GM18909 (cell line): ENCODE measurements around the gene TRIO.

Source experiments
- ATAC-seq: cut with Tn5 transposase; IDR thresholded peaks from one replicate; pipeline ENCODE4 v1.9.1; 2021; ENCODE audit warnings: mild to moderate bottlenecking; ENCODE audit not compliant: unreplicated experiment, poor library complexity

Gene TRIO

GRCh38 chr5:14486996-14487896 is 344.1 kb downstream of the TRIO start:
- ATAC-seq = no peak

GRCh38 chr5:14487897-14488570 is 344.9 kb downstream of the TRIO start:
- ATAC-seq = no peak

- ATAC-seq = no peak
These were observed 345.6 kb downstream of the TRIO start for GRCh38 chr5:14488709-14489108.

GRCh38 chr5:14489643-14490042 is 346.5 kb downstream of the TRIO start:
- no peak for ATAC-seq

- ATAC-seq = no peak
These were observed 347.2 kb downstream of the TRIO start for GRCh38 chr5:14490309-14490711.

DNA sequence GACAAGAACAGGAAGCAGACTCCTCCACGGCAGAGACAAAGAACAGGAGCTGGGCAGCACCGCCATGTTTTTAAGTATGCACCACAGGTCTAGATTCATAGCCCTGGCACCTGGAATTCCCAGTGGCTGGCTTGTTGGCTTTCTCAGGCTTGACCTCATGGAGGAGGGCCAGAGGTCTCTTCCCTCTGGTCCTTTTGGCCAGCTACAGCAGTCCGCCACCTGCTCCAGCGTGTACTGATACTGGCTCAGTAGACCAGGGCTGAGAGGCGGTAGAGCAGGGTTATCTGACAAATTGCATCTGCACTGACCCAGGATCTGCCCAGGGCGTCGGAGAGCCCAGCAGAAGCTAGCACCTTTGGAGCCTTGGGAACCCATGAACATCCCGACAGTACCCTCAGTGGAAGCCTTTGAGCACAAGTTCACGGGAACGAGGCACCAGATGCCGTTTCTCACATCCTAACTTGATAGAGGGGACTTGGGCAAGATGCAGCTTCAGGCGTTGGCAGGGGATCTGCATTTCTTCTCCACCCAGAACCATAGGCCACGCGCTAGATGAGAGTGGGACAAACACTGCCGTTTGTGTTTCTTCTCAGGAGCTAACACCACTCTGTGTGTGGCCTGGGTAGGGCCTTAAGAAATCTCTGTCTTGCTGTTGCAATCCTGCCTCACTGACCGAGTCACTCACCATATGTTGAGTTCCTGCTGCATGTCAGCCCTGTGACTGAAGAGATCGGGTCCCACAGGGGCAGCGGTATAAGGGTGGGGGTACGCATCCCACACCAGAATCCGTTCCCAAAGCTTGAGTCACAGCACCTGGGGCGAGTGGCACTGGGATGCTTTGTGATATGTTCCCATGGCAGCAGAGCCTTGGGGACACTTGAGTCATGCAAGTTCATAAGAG is 348.1 kb downstream of the TRIO start:
- ATAC-seq = no peak

- no peak for ATAC-seq
These were observed 349.3 kb downstream of the TRIO start for GRCh38 chr5:14492331-14492964.

DNA sequence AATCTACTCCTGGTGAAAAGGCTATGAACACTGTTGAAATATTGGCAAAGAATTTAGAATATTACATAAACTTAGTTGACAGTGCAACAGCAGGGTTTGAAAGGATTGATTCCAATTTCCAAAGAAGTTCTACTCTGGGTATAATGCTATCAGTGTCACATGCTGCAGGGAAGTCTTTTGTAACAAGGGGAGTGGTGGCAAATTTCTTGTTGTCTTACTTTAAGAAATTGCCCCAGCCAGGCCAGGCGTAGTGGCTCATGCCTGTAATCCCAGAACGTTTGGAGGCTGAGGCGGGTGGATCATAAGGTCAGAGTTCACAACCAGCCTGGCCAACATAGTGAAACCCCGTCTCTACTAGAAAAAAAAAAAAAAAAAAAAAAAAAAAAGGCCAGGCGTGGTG is 352.2 kb downstream of the TRIO start:
- ATAC-seq = no peak

DNA sequence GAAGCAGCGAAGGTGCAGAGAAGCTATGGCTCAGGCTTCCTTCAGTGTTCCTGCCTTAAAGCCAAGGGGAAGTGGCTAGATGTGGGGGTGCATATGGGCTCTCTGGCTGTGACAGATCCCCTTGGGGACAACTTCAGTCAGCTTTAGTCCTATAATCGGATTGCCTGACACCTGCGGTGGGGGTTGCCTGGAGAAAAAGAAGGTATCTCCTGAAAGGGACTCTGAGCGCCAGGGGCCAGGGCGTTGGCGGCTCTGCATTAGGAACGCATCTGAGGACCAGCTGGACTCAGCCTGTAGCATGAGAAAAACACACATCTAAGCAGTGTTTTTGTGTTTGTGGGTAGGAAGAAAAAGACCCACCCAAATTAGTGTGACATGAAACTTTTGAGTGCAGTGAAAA is 354.2 kb downstream of the TRIO start:
- no peak for ATAC-seq

DNA sequence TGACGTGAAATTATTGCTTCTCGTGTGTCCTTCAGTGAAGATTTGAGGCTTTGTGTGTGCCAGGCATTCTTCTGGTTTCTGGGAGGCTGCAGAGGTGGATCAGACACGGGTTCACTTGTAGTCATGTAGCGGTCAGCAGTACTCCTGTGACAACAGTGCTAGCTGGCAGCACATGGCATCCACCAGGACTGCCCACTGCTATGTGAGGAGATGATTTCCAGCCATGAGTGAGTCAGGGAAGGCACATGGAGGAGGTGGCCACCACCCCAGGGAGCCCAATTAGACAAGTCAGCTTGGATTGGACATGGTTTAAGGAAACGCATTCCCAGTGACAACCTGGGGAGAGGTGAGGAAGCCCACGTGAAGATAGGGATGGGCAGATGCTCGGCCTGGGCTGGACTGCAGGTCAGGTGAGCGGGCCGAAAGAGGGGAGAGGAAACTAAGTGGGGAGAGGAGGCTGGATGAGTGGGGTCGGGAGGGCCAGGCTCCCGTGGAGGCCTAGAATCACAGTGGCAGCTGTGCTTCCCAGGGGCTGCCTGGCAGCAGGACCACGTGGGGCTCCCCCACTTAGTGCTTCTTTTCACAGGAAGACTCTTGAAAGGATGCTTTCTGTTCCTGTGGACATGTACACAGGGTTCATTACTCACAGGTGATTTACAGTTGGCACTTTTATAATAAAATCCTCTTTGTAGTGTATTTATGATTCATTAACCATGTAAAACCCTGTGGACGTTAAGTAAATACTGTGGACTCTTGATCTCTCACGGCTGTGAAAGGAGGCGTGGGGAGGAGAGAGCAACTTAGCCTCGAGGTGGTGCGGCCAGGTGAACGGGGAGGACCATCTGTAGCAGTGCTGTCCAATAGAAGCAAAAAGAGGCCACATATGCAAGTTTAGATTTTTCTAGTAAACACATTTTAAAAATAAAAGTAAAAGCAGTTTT is 358.5 kb downstream of the TRIO start:
- ATAC-seq = no peak

- ATAC-seq = no peak
These were observed 359.1 kb downstream of the TRIO start for GRCh38 chr5:14502294-14502690.

GRCh38 chr5:14503017-14503680 is 360.0 kb downstream of the TRIO start:
- no peak for ATAC-seq

- no peak for ATAC-seq
These were observed 360.7 kb downstream of the TRIO start for GRCh38 chr5:14503681-14504331.

DNA sequence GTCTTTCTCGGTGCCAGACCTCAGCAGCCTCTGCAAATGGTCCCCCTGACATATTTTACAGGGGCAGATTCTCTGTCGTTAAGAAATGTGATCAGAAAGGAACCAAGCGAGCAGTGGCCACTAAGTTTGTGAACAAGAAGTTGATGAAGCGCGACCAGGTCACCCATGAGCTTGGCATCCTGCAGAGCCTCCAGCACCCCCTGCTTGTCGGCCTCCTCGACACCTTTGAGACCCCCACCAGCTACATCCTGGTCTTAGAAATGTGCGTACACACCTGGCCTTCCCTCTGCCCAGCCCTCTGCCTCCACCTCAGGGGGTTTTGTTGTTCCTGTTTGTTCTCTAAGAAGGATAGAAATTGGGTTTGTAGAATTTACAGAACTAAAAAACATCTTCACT is 361.2 kb downstream of the TRIO start:
- no peak for ATAC-seq

DNA sequence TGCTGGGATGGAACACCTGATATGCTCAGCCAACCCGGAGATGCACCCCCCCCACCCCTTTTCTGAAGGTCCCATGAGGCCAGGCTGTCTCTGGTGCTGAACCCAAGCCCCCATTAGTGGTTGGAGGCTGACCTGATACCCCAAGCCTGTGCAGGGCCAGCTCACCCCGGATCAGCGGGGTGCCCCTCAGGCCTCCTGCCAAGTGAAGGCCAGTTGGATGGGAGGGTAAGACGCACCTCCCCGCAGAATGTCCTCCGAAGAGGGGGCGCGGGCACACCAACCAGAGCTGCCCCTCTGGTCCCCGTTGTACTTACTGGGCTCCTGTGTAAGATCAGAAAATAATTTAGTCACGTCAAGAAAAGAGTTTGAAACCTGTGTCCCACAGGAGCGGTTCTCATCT is 361.7 kb downstream of the TRIO start:
- ATAC-seq = no peak

DNA sequence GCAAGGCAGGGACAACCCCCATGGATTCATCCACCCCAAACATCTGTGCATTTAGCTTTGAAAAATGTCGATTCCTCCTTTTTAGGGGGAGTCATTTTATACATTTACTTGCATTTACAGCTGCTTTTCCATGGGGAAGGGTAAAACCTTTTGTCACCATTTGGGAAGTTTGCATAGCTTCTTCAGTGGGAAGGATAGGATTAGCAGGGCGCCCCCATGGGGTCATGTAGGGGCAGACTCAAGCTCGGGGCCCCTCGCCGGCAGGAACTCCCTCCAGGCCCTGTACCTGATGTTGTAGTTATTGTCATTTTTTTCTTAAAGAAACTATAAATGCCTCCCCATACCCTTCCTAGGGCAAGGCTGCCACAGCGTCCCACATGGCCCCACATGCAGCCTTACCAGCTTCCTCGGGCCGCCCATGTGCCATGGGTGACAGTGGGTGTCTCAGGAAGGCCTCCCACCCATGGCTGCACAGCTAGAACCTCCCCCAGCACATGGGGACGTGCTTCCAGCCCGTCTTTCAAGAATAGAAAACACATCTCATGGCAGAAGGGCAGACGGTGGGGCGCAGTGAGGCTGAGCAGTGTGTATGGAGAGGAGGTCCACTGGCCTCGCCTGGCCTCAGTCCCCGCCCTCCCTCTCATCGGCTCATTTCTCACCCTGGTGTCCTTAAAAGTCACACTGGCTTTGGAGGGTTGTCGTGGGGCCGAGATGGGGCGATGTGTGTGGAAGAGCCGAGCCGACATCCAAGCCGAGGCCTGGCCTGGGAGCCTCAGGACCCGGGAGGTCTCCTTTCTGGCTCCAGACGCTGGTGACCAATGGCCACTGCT is 362.4 kb downstream of the TRIO start:
- no peak for ATAC-seq

DNA sequence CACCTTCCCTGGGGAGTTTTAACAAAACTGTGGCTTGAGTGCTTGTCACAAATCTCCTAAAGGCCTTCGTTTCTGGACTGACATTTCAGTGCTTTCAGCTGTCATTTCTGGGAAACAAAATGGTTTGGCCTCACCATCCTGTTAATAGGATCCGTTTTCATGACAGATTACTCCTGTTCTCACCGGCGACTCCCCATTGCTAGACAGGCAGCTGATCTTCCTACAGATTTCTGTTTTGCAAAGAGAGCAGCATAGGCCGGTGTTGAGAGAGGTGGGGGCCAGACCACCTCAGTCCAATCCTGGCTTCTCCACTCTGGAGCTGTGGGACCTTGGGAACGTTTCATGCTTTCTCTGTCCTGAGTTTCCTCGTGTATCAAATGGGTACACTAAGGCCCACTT is 363.0 kb downstream of the TRIO start:
- no peak for ATAC-seq
